Endothelial cell of umbilical vein (primary cell): ENCODE data around the gene CCL11. TPM values are rescaled to one million over a fixed set of nuclear protein-coding genes. Genes with fewer than 3 reads are reported as not detected.

Source experiments
- BruUV-seq: library from RNA; stranded (reverse); fragments of 400-500 nt; replicated peaks from 2 replicates; lab custom pipeline; 2021; lab: Mats Ljungman, UMichigan
- CTCF ChIA-PET: fragments of 300-600, 350-600 bp; sonication (Branson Sonifier 250); formaldehyde crosslinking; loops from one replicate; lab custom pipeline; 2021; ENCODE audit warnings: antibody characterized with exemption, inconsistent platforms; lab: Charles Lee
- POLR2A ChIA-PET: fragments of 300-600, 350-600 bp; sonication (Branson Sonifier 250); formaldehyde crosslinking; loops from one replicate; lab custom pipeline; 2021; ENCODE audit warnings: antibody characterized with exemption, inconsistent platforms; lab: Charles Lee
- DNase-seq: peaks from one replicate; pipeline ENCODE4 v3.0.0-alpha.2; 2011; ENCODE audit warnings: low read depth, low spot score
- FAIRE-seq: peaks from 2 replicates; lab custom pipeline; 2011; peaks lifted over from hg19 to GRCh38; lab: Jason Lieb, UNC
- H2AFZ ChIP-seq: 2 replicates; pipeline ENCODE4 v1.6.0; 2012; ENCODE audit warnings: low read depth, low read length, control low read depth, inconsistent platforms
- H3K27ac ChIP-seq: 2 replicates; pipeline ENCODE4 v1.5.1; 2011; ENCODE audit warnings: low read depth, mild to moderate bottlenecking, control low read depth, low read length, moderate library complexity; ENCODE audit not compliant: insufficient read depth
- H3K27me3 ChIP-seq, 2 experiments: 2 replicates each; pipeline versions ENCODE4 v1.6.0 to v1.6.1; 2011; ENCODE audit warnings: low read length in 2 of 2, mixed read lengths in 1 of 2; ENCODE audit not compliant: control insufficient read depth in 2 of 2, insufficient read depth in 2 of 2
- H3K36me3 ChIP-seq, 2 experiments: 2 replicates in 1 of 2; 3 replicates in 1 of 2; pipeline ENCODE4 v1.5.1; 2011; ENCODE audit warnings: low read length in 2 of 2, mild to moderate bottlenecking in 1 of 2, moderate library complexity in 1 of 2; ENCODE audit not compliant: control insufficient read depth in 2 of 2, insufficient read depth in 2 of 2; ENCODE audit errors: extremely low read depth in 1 of 2
- H3K4me1 ChIP-seq: 3 replicates; pipeline ENCODE4 v1.5.1; 2011; ENCODE audit warnings: mild to moderate bottlenecking, low read length; ENCODE audit not compliant: control insufficient read depth, insufficient read depth; ENCODE audit errors: extremely low read depth
- H3K4me2 ChIP-seq: 2 replicates; pipeline ENCODE4 v1.6.1; 2011; ENCODE audit warnings: low read length, control low read depth, mixed read lengths; ENCODE audit not compliant: insufficient read depth
- H3K4me3 ChIP-seq, 3 experiments: fragments of 200-600 bp in 1 of 3; sonication (generic), shearing (Covaris generic) in 1 of 3; replicated peaks in 1 of 3; 2 replicates each; pipeline ENCODE4 v1.5.1; 2011 to 2016; ENCODE audit warnings: control low read depth in 3 of 3, low read length in 3 of 3, mild to moderate bottlenecking in 2 of 3, inconsistent platforms in 1 of 3, low read depth in 1 of 3, moderate library complexity in 1 of 3; ENCODE audit not compliant: insufficient read depth in 1 of 3
- H3K79me2 ChIP-seq: 2 replicates; pipeline ENCODE4 v1.6.0; 2012; ENCODE audit warnings: low read length, inconsistent platforms; ENCODE audit not compliant: control insufficient read depth, insufficient read depth
- H3K9ac ChIP-seq: replicated peaks from 2 replicates; pipeline ENCODE3; 2011; ENCODE audit warnings: low read length, control low read depth; ENCODE audit not compliant: insufficient read depth; ENCODE audit errors: extremely low read depth
- H3K9me1 ChIP-seq: replicated peaks from 3 replicates; pipeline ENCODE4 v1.6.0; 2011; ENCODE audit warnings: mild to moderate bottlenecking, low read length; ENCODE audit not compliant: control insufficient read depth, insufficient read depth; ENCODE audit errors: extremely low read depth
- H3K9me3 ChIP-seq: replicated peaks from 2 replicates; pipeline ENCODE4 v1.5.1; 2012; ENCODE audit warnings: low read length, inconsistent platforms; ENCODE audit not compliant: control insufficient read depth, insufficient read depth
- H4K20me1 ChIP-seq: replicated peaks from 2 replicates; pipeline ENCODE3; 2011; ENCODE audit warnings: mild to moderate bottlenecking, low read length; ENCODE audit not compliant: control insufficient read depth, insufficient read depth; ENCODE audit errors: extremely low read depth
- EZH2 ChIP-seq: IDR thresholded peaks from 2 replicates; pipeline ENCODE4 v1.6.1; 2012; ENCODE audit warnings: borderline replicate concordance, low read depth, mild to moderate bottlenecking, moderate library complexity, low read length, inconsistent platforms; ENCODE audit not compliant: severe bottlenecking
- JUN ChIP-seq: IDR thresholded peaks from 2 replicates; pipeline ENCODE4 v1.6.1; 2011; ENCODE audit warnings: borderline replicate concordance, low read depth; ENCODE audit not compliant: insufficient read length, insufficient read depth
- MYC ChIP-seq: IDR thresholded peaks from one replicate; pipeline ENCODE4 v1.6.1; 2011; ENCODE audit warnings: mild to moderate bottlenecking, low read depth, low read length
- POLR2A ChIP-seq: IDR thresholded peaks from 2 replicates; pipeline ENCODE4 v1.6.1; 2012; ENCODE audit warnings: low read depth, mild to moderate bottlenecking, control low read depth, low read length
- POLR2AphosphoS5 ChIP-seq: IDR thresholded peaks from 2 replicates; pipeline ENCODE4 v1.6.1; 2012; ENCODE audit warnings: low read depth, mild to moderate bottlenecking, control low read depth, low read length, moderate library complexity; ENCODE audit not compliant: insufficient read depth
- dilution Hi-C: fragments of 300-500 bp; cut with MboI; formaldehyde crosslinking; loops from one replicate; pipeline ENCODE4 v1.15.0; 2019; ENCODE audit warnings: low sequenced_read_pairs; ENCODE audit not compliant: extremely low pct_ligation_motif_present
- intact Hi-C: fragments of 100-400 bp; cut with micrococcal nuclease; formaldehyde crosslinking; loops from one replicate; pipeline ENCODE4 v1.10.0; 2022
- polyA plus RNA-seq, 4 experiments: library from polyadenylated mRNA; depleted of rRNA in 3 of 4; stranded (reverse) in 3 of 4; unstranded in 1 of 4; fragments of >200 nt; gene quantifications; 2 replicates each; pipeline versions ENCODE4 v1.2.1 to v1.2.3, GENCODE V29; 2011 to 2012; ENCODE audit warnings: missing spikeins in 1 of 4
- total RNA-seq: library from RNA; stranded (reverse); gene quantifications from 2 replicates; pipeline ENCODE4 v1.2.3, GENCODE V29; 2021
- TF ChIP-seq, protein P1 (sequence below), 2 donors: IDR thresholded peaks; 1 replicate in 1 of 2; 2 replicates in 1 of 2; pipeline ENCODE4 v1.5.1; 2011; ENCODE audit warnings: low read length in 2 of 2, mild to moderate bottlenecking in 2 of 2, moderate library complexity in 2 of 2, control low read depth in 1 of 2, inconsistent platforms in 1 of 2, low read depth in 1 of 2; ENCODE audit not compliant: insufficient read depth in 1 of 2; ENCODE audit errors: extremely low read depth in 1 of 2
- TF ChIP-seq, protein P2 (sequence below): IDR thresholded peaks from 2 replicates; pipeline ENCODE4 v1.6.1; 2011; ENCODE audit not compliant: insufficient read depth, insufficient read length

CCL11 gene
- total and polyA plus RNA-seq, 2 donors (not counting 3 experiments of a cell fraction or from before 2014, with no cell fraction given): not detected

DNA sequence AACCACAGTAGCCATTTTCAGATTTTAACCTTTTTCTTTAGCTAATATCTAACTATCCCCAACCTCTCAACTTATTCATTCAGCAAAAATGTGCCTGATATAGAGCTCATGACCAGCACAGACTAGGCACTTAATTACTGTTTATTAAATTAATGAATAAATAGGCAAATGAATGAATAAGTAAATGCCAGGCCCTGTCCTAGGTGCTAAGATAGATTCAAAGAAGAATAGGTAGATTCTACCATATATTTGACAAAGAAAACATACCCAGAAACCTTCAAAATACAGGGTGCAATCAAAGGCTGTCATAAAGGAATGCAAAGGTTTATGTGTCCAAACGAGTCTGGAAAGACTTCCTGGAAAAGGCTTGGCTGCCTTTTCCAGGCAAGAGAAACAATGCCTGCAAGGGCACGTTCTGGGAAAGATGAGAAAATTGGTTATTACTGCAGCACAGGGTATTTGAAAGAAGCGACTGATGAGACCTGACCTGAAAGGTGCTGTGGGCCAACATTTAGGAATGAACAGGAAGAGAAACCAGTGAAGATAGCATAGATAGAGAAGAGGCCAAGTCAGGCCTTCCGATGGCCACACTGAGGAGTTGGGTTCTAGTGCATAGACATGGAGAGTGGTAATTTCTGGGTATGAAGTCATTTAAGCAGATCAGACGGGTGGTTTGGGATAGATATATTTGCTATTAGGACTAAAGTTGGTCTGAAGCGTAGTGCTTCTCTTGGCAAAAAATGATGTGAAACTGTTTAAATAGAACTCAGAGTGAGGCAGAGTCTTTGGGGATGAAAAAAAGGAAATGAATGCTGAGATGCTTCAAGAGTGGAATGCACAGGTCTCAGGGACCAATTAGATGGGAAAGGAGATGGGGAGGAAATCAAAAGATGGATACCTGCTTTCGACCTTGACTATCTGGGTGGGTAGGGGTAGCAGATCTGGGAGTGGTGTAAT, 41.9 kb upstream of the CCL11 start:
- no peak for TF ChIP-seq MYC
- H3K36me3 ChIP-seq: no peaks in the 10 kb centered on the region
- H3K9ac ChIP-seq: peak overlapping the region; percentile 24
- H4K20me1 ChIP-seq: no peaks in the 10 kb centered on the region
- no peaks in the 10 kb centered on the region for H3K9me3 ChIP-seq
- POLR2A ChIA-PET: interaction anchor here (0.6 to 2.0 kb wide), 3 partner anchors 9 to 13 kb away, joined by 3 to 6 read pairs (median 6); partner anchors contain the start of gene CCL2
- H3K4me2 ChIP-seq: peak overlapping the region; percentile 55
- DNase-seq: no peak
- no peak for FAIRE-seq
- H3K27ac ChIP-seq: peak overlapping the region; percentile 97
- no peaks in the 10 kb centered on the region for H3K9me1 ChIP-seq
- H3K27me3 ChIP-seq: no peaks in the 10 kb centered on the region
- TSS peak; percentile 51 for BruUV-seq
- CTCF ChIA-PET: interaction anchor here (0.6 to 1.9 kb wide), 2 partner anchors 8 to 117 kb away, joined by 4 to 6 read pairs; no protein-coding TSS in a partner anchor
- dilution Hi-C loops: no loop called here
- H2AFZ ChIP-seq: no peak overlapping the region
- peaks cover 65% of the 10 kb centered on the region for H3K4me1 ChIP-seq
- H3K4me3 ChIP-seq: no peak overlapping the region
- intact Hi-C loops: loop anchor here (2.0 kb wide), 1 partner anchor 139 kb away; no protein-coding TSS in a partner anchor
- H3K79me2 ChIP-seq: no peaks in the 10 kb centered on the region

DNA sequence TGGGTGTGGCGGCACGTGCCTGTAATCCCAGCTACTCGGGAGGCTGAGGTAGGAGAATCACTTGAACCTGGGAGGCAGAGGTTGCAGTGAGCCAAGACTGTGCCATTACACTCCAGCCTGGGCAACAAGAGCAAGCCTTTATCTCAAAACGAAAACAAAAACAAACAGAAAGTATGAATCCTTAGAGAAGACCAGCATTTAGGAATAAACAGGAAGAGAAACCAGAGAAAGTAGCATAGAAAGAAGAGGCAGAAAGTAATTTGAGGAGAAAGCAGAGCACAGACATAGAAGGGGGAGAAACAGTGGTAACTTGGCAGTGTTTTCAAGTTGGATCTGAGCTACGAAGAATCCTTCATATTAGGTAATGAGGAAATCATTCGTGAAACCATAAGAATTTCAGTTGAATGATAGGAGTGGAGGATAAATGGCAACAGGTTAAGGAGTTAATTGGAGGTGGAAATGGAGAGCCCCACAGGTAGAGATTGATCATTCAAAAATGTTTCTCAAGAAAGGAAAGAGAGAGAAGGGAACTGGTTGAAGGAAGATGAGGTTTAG, 40.1 kb upstream of the CCL11 start:
- no peak overlapping the region for H2AFZ ChIP-seq
- CTCF ChIA-PET: no interaction called here
- no peak overlapping the region for H3K27ac ChIP-seq
- H3K4me3 ChIP-seq: no peak overlapping the region
- H3K79me2 ChIP-seq: no peaks in the 10 kb centered on the region
- H3K27me3 ChIP-seq: no peaks in the 10 kb centered on the region
- POLR2A ChIA-PET: no interaction called here
- no peak overlapping the region for H3K9ac ChIP-seq
- H4K20me1 ChIP-seq: no peaks in the 10 kb centered on the region
- DNase-seq (no peak), FAIRE-seq (no peak)
- H3K4me1 ChIP-seq: peaks cover 66% of the 10 kb centered on the region
- dilution Hi-C loops: no loop called here
- intact Hi-C loops: no loop called here
- no peak overlapping the region for H3K4me2 ChIP-seq
- no peaks in the 10 kb centered on the region for H3K9me1 ChIP-seq
- no peaks in the 10 kb centered on the region for H3K36me3 ChIP-seq
- BruUV-seq: no TSS peak
- TF ChIP-seq MYC (no peak), EZH2 (no peak), JUN (no peak), POLR2AphosphoS5 (no peak), POLR2A (no peak)
- TF ChIP-seq, protein P1, sequence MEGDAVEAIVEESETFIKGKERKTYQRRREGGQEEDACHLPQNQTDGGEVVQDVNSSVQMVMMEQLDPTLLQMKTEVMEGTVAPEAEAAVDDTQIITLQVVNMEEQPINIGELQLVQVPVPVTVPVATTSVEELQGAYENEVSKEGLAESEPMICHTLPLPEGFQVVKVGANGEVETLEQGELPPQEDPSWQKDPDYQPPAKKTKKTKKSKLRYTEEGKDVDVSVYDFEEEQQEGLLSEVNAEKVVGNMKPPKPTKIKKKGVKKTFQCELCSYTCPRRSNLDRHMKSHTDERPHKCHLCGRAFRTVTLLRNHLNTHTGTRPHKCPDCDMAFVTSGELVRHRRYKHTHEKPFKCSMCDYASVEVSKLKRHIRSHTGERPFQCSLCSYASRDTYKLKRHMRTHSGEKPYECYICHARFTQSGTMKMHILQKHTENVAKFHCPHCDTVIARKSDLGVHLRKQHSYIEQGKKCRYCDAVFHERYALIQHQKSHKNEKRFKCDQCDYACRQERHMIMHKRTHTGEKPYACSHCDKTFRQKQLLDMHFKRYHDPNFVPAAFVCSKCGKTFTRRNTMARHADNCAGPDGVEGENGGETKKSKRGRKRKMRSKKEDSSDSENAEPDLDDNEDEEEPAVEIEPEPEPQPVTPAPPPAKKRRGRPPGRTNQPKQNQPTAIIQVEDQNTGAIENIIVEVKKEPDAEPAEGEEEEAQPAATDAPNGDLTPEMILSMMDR (IDR thresholded peaks at IDR 0.05; ENCODE audit: extremely low read depth in 1 of 2, insufficient read depth in 1 of 2, low read depth in 1 of 2, low read length in 2 of 2): no peak
- TF ChIP-seq, protein P2, sequence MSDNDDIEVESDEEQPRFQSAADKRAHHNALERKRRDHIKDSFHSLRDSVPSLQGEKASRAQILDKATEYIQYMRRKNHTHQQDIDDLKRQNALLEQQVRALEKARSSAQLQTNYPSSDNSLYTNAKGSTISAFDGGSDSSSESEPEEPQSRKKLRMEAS: no peak
- no peaks in the 10 kb centered on the region for H3K9me3 ChIP-seq
